ENCODE measurements around the gene CXCL1.

The CXCL1 gene

DNA sequence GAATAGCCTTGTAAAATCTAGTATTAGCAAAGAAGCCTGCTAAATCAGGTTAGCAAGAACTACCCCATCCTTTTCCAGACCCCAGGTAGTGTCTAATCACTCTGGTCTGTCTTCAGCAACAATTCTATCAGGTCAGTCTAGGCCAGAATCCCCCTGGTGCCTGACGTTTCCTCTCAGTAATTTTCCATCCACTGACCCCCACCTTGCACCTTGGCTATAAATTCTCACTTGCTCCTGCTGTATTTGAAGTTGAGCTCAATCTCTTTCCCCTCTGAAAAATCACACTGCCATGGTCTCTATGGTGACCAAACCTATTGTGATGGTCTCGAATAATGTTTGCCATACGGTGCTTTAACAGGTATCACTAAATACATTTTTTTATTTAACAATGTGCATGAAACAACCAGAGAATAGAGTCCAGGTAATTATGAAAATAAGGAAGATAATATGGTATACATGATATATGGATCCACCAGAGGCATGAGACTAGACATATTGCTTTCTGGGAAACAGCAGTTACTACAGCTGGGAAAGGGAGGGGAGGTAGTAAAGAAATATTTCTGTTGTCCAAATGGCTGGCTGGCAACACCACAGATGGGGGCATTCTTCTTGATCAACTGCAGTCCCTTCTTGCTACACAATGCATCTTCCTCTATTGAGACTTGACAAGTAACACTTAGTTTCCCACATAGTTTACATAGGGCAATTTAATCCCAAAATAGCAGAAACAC, 33.8 kb downstream of the CXCL1 start:
- H3K36me3 Mint-ChIP-seq = no peaks in the 10 kb centered on the region
- ATAC-seq (ENCODE audit: low read depth) (no peak), DNase-seq (ENCODE audit: low spot score in 2 of 2) (no peak)
- no peaks in the 10 kb centered on the region for H3K9me3 Mint-ChIP-seq
- no peaks in the 10 kb centered on the region for H3K27me3 Mint-ChIP-seq
- H3K4me1 Mint-ChIP-seq = no peaks in the 10 kb centered on the region
- no peak overlapping the region for H3K27ac Mint-ChIP-seq
- no peak overlapping the region for H3K4me3 Mint-ChIP-seq

DNA sequence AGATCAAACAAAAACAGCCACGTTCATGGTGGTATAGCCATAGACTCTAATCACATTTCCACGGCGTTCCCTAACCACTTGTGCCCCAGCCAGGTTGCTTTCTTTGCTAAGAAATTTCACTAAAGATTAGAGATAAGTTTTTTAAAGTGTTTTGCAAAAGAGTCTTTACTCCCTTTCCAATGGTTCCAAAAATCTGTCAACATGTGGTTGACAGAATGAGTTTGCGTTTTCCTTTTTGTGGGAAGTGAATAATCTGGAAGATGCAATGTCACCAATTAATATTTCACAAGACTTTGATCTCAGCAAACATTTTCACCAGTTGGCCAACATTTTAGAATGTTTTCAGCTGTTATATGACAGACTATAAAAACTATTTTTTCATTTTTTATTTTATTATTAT, 35.3 kb downstream of the CXCL1 start:
- Mint-ChIP-seq H3K27ac (no peak overlapping the region), H3K27me3 (no peaks in the 10 kb centered on the region), H3K9me3 (no peaks in the 10 kb centered on the region), H3K36me3 (no peaks in the 10 kb centered on the region), H3K4me1 (no peaks in the 10 kb centered on the region), H3K4me3 (no peak overlapping the region)
- ATAC-seq (ENCODE audit: low read depth) (no peak), DNase-seq (ENCODE audit: low spot score in 2 of 2) (no peak)

DNA sequence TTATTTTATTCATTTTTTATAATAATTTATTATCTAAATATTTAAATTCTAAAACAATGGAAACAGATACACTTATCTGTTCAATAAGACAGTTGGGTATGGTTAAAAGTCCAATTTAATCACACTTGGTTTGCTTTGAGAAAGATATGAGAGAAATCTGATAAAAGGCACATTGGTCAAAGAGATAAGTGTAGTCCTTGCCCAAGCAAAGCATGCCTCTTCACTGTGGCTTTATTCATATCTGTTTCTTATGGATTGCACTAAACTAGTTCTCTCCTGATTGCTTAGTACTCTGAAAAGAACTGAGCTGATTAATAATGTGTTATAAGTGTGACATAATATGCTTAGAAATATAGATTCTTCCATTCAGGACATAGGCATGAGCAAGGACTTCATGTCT, 39.8 kb downstream of the CXCL1 start:
- DNase-seq (ENCODE audit: low spot score in 2 of 2) = no peak
- Mint-ChIP-seq H3K4me1 (no peaks in the 10 kb centered on the region), H3K27ac (no peak overlapping the region), H3K27me3 (no peaks in the 10 kb centered on the region), H3K9me3 (no peaks in the 10 kb centered on the region), H3K4me3 (no peak overlapping the region), H3K36me3 (no peaks in the 10 kb centered on the region)
- no peak for ATAC-seq (ENCODE audit: low read depth)

DNA sequence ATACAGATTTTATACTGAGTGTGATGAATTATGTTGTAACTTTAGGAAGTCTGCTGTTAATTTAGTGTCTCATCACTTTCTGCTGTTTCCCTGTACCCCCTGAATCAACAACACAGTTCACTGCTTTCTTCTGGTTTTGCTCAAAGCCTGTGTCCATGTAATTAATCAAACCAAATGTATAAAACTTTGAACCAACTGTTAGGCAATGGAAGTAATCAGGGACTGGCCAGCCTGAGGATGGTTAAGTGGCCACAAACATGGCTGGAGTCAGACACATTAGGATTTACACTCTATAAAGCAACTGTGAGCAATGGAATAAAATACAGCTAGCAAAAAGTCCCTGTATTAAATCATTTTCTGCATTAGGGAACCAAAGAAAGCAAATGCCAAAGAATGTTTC, 42.6 kb downstream of the CXCL1 start:
- H3K4me1 Mint-ChIP-seq = no peaks in the 10 kb centered on the region
- no peaks in the 10 kb centered on the region for H3K27me3 Mint-ChIP-seq
- no peak for DNase-seq (ENCODE audit: low spot score in 2 of 2)
- no peak overlapping the region for H3K27ac Mint-ChIP-seq
- H3K36me3 Mint-ChIP-seq = no peaks in the 10 kb centered on the region
- H3K9me3 Mint-ChIP-seq = no peaks in the 10 kb centered on the region
- H3K4me3 Mint-ChIP-seq = no peak overlapping the region
- no peak for ATAC-seq (ENCODE audit: low read depth)

DNA sequence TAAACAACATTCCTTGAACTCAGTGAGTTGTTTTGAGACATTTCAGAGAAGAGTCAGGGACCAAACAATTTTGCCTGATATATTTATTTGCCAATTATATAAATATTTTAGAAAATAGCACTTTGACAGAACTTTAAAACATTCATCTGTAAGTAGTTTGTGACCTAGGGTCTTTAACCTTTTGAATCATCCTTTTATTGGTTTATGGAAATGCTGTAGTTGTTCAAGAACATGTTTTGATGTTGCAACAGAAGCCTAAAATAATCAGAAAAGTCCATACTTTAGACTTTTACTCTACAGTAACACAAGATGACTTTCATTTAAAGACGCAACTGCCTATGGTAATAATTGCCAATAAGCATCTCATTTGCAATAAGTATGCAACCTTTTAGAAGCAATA, 43.0 kb downstream of the CXCL1 start:
- DNase-seq (ENCODE audit: low spot score in 2 of 2) (no peak), ATAC-seq (ENCODE audit: low read depth) (no peak)
- H3K4me3 Mint-ChIP-seq = no peak overlapping the region
- H3K27ac Mint-ChIP-seq = no peak overlapping the region
- H3K9me3 Mint-ChIP-seq = no peaks in the 10 kb centered on the region
- H3K27me3 Mint-ChIP-seq = no peaks in the 10 kb centered on the region
- H3K36me3 Mint-ChIP-seq = no peaks in the 10 kb centered on the region
- H3K4me1 Mint-ChIP-seq = no peaks in the 10 kb centered on the region

DNA sequence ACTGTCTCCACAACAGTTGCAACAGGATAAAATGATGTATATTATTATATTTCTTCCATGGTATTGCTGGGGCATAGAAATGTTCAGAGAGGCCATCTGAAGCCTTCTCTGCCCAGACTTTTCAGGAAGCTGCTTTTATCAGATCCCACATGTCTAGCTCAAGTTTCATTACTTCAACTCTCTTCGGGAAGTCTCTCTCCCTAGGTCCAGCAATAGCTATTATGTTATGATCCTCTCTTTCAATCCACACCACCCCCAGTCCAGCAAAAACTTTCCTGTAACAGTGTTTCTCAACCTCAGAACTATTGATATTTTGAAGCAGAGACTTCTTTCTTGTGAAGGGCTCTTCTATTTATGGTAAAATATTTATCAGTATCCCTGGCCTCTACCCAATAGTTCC, 44.9 kb downstream of the CXCL1 start:
- Mint-ChIP-seq H3K4me3 (no peak overlapping the region), H3K4me1 (no peaks in the 10 kb centered on the region), H3K27me3 (no peaks in the 10 kb centered on the region), H3K27ac (no peak overlapping the region), H3K9me3 (no peaks in the 10 kb centered on the region), H3K36me3 (no peaks in the 10 kb centered on the region)
- DNase-seq (ENCODE audit: low spot score in 2 of 2) = no peak
- ATAC-seq (ENCODE audit: low read depth) = no peak

GRCh38 chr4:73916172-73916925, 47.2 kb downstream of the CXCL1 start:
- Mint-ChIP-seq H3K27ac (no peak overlapping the region), H3K4me1 (no peaks in the 10 kb centered on the region), H3K9me3 (no peaks in the 10 kb centered on the region), H3K4me3 (no peak overlapping the region), H3K36me3 (no peaks in the 10 kb centered on the region), H3K27me3 (no peaks in the 10 kb centered on the region)
- ATAC-seq (ENCODE audit: low read depth) (no peak), DNase-seq (ENCODE audit: low spot score in 2 of 2) (no peak)

DNA sequence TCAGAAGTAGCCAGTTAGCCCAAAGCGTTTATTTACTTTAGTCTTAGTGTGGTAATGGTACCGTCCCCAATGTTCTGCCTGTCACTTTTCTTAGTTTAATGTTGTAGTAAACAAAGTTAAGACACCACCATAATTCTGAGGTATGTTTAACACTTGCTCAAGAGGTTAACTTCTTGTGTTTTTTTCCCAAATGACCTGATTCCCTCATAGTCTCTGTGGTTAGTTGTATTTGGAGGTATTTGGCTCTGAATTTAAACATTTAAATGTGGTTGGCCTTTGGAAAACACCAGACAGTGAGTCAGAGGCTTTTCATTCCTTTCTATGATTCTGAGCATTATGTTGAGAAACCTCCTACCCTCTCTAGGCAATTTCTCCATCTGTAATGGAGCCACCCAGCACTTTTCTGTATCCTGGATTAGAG, 47.9 kb downstream of the CXCL1 start:
- DNase-seq (ENCODE audit: low spot score in 2 of 2) (no peak), ATAC-seq (ENCODE audit: low read depth) (no peak)
- H3K36me3 Mint-ChIP-seq = no peaks in the 10 kb centered on the region
- no peak overlapping the region for H3K4me3 Mint-ChIP-seq
- H3K27me3 Mint-ChIP-seq = no peaks in the 10 kb centered on the region
- no peak overlapping the region for H3K27ac Mint-ChIP-seq
- no peaks in the 10 kb centered on the region for H3K4me1 Mint-ChIP-seq
- H3K9me3 Mint-ChIP-seq = no peaks in the 10 kb centered on the region

DNA sequence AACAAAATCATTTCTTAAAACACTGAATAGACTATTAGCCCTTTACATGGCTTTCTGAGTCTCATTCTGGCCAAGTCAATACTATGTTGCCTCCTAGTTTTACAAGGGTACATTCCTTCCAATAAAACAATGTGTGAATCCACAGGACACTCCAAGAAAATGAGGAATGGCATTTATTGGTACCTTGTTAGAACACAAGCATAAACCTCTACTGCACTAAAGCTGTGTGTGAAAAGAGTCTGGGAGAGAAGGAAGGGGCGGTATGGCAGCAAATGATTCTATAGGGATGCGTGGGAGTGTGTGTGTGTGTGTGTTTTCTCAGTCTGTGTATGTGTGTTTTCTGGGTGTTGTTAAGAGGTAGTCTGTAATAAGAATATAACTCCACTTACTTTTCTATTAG, 48.9 kb downstream of the CXCL1 start:
- H3K36me3 Mint-ChIP-seq = no peaks in the 10 kb centered on the region
- DNase-seq (ENCODE audit: low spot score in 2 of 2) (no peak), ATAC-seq (ENCODE audit: low read depth) (no peak)
- no peaks in the 10 kb centered on the region for H3K4me1 Mint-ChIP-seq
- H3K27me3 Mint-ChIP-seq = no peaks in the 10 kb centered on the region
- no peak overlapping the region for H3K27ac Mint-ChIP-seq
- no peaks in the 10 kb centered on the region for H3K9me3 Mint-ChIP-seq
- H3K4me3 Mint-ChIP-seq = no peak overlapping the region

DNA sequence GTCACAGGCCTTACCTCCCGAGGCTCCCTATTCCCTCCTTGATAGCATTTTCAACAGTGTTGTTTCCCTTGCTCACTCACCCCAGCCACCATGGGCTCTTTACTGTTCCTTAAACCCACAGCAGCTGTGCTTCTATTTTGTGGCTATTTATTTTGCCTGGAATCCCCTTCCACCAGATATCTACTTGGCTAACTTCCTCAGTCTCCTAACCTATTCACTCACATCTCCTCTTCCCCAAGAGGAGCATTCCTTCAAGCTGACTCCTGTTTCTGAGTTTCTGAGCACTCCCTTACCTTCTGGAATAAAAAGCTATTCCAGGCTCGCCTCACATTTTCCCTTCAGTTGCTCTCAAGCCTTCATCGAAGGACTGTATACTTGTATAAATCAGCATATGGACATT, 50.5 kb downstream of the CXCL1 start:
- ATAC-seq (ENCODE audit: low read depth) (no peak), DNase-seq (ENCODE audit: low spot score in 2 of 2) (no peak)

More for the DNA sequence above, 50.5 kb downstream of the CXCL1 start:
- Mint-ChIP-seq H3K4me3 (no peak overlapping the region), H3K27ac (no peak overlapping the region), H3K36me3 (no peaks in the 10 kb centered on the region), H3K9me3 (no peaks in the 10 kb centered on the region), H3K27me3 (no peaks in the 10 kb centered on the region), H3K4me1 (no peaks in the 10 kb centered on the region)

Measured in memory B cell (primary cell).